ENCODE data around the gene H2AZ2.

DNA sequence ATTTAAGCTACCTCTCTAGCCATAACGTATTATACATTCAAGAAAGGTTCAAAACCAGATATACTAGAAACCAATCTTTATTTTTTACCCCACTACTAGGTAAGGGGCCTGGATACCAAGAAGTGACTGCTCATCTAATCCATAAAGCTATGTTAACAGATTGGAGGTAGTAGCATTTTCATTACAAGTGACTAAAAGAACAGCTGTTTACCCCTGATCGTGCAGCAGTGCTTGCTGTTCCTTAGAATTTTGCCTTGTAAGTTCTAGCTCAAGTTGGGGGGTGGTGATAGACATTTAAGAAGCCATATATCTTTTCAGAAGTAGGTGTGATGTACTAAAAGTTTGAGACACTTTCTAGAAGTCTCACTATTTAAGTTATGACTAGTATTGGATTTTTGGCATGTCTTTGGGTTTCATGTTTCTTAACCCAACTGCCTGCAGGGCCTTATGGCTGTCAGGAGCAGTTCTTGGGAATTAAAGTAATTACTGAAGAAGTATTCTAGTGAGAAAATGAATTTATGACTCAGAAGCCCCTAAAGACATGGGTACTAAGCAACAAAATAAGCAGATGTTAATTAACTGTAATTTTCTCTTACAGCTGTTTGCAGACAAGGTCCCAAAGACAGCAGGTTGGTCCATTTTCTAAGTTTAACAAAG lies 49.1 kb downstream of the H2AZ2 start:
- TF ChIP-seq, protein P1, sequence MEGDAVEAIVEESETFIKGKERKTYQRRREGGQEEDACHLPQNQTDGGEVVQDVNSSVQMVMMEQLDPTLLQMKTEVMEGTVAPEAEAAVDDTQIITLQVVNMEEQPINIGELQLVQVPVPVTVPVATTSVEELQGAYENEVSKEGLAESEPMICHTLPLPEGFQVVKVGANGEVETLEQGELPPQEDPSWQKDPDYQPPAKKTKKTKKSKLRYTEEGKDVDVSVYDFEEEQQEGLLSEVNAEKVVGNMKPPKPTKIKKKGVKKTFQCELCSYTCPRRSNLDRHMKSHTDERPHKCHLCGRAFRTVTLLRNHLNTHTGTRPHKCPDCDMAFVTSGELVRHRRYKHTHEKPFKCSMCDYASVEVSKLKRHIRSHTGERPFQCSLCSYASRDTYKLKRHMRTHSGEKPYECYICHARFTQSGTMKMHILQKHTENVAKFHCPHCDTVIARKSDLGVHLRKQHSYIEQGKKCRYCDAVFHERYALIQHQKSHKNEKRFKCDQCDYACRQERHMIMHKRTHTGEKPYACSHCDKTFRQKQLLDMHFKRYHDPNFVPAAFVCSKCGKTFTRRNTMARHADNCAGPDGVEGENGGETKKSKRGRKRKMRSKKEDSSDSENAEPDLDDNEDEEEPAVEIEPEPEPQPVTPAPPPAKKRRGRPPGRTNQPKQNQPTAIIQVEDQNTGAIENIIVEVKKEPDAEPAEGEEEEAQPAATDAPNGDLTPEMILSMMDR (IDR thresholded peaks at IDR 0.05; ENCODE audit: borderline replicate concordance, extremely low read depth, low read length, poor library complexity, severe bottlenecking): no peak
- TF ChIP-seq EZH2 (IDR thresholded peaks at IDR 0.05; ENCODE audit: borderline replicate concordance, low read depth, low read length, severe bottlenecking): no peak

Data from DND-41 (cell line).